Muscle of leg (tissue), 11 donors: Measurements from ENCODE around the gene RPL18. TPM values are rescaled to one million over a fixed set of nuclear protein-coding genes. Genes with fewer than 3 reads are reported as not detected.

Experiments
- DNase-seq: peaks from one replicate; pipeline ENCODE4 v3.0.0; 2013
- H3K27ac ChIP-seq: one replicate; pipeline ENCODE4 v1.5.1; 2013; ENCODE audit warnings: mild to moderate bottlenecking, low read length, control low read depth
- H3K27me3 ChIP-seq: one replicate; pipeline ENCODE4 v1.6.1; 2013; ENCODE audit warnings: low read length; ENCODE audit not compliant: control insufficient read depth, insufficient read depth
- H3K36me3 ChIP-seq: one replicate; pipeline ENCODE4 v1.6.1; 2013; ENCODE audit warnings: low read length; ENCODE audit not compliant: control insufficient read depth, insufficient read depth
- H3K4me1 ChIP-seq: one replicate; pipeline ENCODE4 v1.6.1; 2013; ENCODE audit warnings: low read length; ENCODE audit not compliant: control insufficient read depth, insufficient read depth
- H3K4me3 ChIP-seq: one replicate; pipeline ENCODE4 v1.5.1; 2013; ENCODE audit warnings: low read length, control low read depth
- H3K9me3 ChIP-seq: replicated peaks from 2 replicates; pipeline ENCODE4 v1.6.1; 2013; ENCODE audit warnings: low read depth, low read length; ENCODE audit not compliant: control insufficient read depth
- WGBS: methylation state at CpG from one replicate; pipeline ENCODE4 v1.1.5; 2013; ENCODE audit warnings: missing lambda C conversion rate; ENCODE audit not compliant: insufficient coverage; 5-methylcytosine and 5-hydroxymethylcytosine counted together
- polyA plus RNA-seq, 8 donors: library from polyadenylated mRNA; unstranded; fragments of 120-200 nt; gene quantifications; one replicate each; pipeline versions ENCODE4 v1.2.1 to v1.2.3, GENCODE V29; 2013; ENCODE audit warnings: inconsistent platforms in 1 of 8, low replicate concordance in 1 of 8; ENCODE audit not compliant: insufficient read length in 8 of 8, insufficient read depth in 1 of 8
- total RNA-seq: library from RNA; stranded (reverse); fragments of 120-200 nt; gene quantifications from one replicate; pipeline ENCODE4 v1.2.4, GENCODE V29; 2013

The RPL18 gene
- total and polyA plus RNA-seq, 9 donors: 1,793 to 2,914 (median 1,904) TPM

- no peak for DNase-seq
- Histone ChIP-seq H3K4me3 (no peak within 1 kb of the TSS), H3K9me3 (no peaks in the 10 kb centered on the region), H3K27ac (no peak within 1 kb of the TSS), H3K27me3 (no peaks in the 10 kb centered on the region), H3K4me1 (no peaks in the 10 kb centered on the region), H3K36me3 (no peaks in the 10 kb centered on the region)
- WGBS: 87% methylated on average over 38 of the region's 39 CpGs
Observed at GRCh38 chr19:48606463-48607358, 12.3 kb downstream of the RPL18 start, which contains the start of gene SPACA4. Gene SPACA4, plus strand, starts transcription at chr19:48606742. Its CDS starts 237 bp downstream, at chr19:48606979.

DNA sequence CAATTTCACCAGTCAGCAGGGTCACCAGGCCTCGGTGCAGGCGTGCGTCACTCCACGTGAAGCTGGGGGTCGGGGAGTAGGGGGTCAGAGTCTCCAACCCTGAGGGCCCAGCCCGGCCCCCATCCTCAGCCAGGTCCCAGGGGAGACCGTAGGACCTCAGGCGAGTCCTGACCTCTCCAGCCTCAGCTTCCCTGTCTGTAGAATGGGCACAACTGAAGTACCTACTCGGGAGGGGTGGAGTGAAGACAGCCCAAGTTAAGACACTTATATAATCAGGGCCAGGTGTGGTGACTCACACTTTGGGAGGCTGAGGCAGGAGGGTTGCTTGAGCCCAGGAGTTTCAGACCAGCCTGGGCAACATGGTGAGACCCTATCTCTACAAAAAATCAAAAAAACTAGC, 15.1 kb downstream of the RPL18 start:
- Histone ChIP-seq H3K4me1 (no peaks in the 10 kb centered on the region), H3K36me3 (no peaks in the 10 kb centered on the region), H3K9me3 (no peaks in the 10 kb centered on the region), H3K27ac (no peak overlapping the region), H3K4me3 (no peak overlapping the region), H3K27me3 (peaks cover 2% of the 10 kb centered on the region)
- WGBS: 81% methylated on average over 4 of the region's 9 CpGs
- no peak for DNase-seq

DNA sequence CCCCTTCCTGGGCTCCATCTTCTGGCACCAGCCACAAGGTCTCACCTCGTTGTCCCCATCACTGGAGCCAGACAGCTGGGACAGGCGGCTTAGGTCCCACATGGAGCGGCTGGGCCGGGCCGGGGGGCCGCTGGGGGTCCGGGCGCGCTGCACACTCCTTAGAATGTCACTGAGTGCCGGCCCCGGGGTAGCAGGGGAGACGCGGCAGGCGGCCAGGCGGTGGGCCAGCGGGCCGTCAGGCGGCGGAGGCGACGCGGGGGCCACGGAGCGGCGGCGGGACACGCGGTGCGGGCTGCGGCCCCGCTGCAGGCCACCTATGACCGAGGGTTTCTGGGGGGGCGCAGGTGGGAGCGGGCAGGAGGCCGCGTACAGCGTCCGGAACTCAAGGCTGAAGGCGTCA, 15.5 kb downstream of the RPL18 start:
- 80% methylated on average over 36 of the region's 39 CpGs for WGBS
- Histone ChIP-seq H3K4me3 (no peak overlapping the region), H3K27ac (no peak overlapping the region), H3K36me3 (no peaks in the 10 kb centered on the region), H3K4me1 (no peaks in the 10 kb centered on the region), H3K27me3 (peaks cover 5% of the 10 kb centered on the region), H3K9me3 (no peaks in the 10 kb centered on the region)
- no peak for DNase-seq

GRCh38 chr19:48603001-48603400, 16.0 kb downstream of the RPL18 start:
- H3K36me3 ChIP-seq: no peaks in the 10 kb centered on the region
- 71% methylated on average over 6 of the region's 9 CpGs for WGBS
- H3K27ac ChIP-seq: no peak overlapping the region
- no peak for DNase-seq
- peaks cover 5% of the 10 kb centered on the region for H3K27me3 ChIP-seq
- H3K4me1 ChIP-seq: no peaks in the 10 kb centered on the region
- H3K4me3 ChIP-seq: no peak overlapping the region
- H3K9me3 ChIP-seq: no peaks in the 10 kb centered on the region

DNA sequence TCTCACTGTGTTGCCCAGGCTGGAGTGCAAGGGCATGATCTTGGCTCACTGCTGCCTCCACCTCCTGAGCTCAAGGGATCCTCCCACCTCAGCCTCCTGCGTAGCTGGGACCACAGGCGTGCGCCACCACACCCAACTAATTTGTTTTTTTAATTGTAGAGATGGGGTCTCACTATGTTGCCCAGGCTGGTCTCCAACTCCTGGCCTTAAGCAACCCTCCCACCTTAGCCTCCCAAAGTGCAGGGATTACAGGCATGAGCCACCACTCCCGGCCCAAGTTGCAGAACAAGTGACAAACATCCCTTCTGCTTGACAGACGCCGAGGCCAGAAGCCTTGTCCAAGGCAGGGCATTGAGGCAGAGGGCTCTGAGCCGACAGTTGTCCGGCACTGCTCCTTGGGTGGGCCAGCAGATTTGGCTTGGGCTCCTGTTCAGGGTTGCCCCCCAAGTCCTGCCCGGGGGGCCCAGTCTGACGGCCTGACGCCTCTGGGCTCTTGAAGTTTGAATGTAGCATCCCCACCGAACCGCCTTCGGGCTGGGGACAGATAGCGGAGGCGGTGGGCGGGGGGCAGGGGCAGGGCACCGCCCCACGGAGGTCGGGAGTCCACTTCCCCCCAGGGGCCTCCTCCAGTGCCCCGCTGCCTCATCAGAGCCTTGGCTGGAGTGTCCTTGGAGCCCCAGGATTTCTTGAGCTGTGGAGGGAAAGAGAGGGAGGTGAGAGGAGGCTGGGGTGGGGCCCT, 18.1 kb downstream of the RPL18 start:
- H3K4me3 ChIP-seq: no peak overlapping the region
- H3K36me3 ChIP-seq: no peaks in the 10 kb centered on the region
- H3K4me1 ChIP-seq: no peaks in the 10 kb centered on the region
- 80% methylated on average over 18 of the region's 21 CpGs for WGBS
- peaks cover 5% of the 10 kb centered on the region for H3K27me3 ChIP-seq
- no peak for DNase-seq
- no peak overlapping the region for H3K27ac ChIP-seq
- no peaks in the 10 kb centered on the region for H3K9me3 ChIP-seq

DNA sequence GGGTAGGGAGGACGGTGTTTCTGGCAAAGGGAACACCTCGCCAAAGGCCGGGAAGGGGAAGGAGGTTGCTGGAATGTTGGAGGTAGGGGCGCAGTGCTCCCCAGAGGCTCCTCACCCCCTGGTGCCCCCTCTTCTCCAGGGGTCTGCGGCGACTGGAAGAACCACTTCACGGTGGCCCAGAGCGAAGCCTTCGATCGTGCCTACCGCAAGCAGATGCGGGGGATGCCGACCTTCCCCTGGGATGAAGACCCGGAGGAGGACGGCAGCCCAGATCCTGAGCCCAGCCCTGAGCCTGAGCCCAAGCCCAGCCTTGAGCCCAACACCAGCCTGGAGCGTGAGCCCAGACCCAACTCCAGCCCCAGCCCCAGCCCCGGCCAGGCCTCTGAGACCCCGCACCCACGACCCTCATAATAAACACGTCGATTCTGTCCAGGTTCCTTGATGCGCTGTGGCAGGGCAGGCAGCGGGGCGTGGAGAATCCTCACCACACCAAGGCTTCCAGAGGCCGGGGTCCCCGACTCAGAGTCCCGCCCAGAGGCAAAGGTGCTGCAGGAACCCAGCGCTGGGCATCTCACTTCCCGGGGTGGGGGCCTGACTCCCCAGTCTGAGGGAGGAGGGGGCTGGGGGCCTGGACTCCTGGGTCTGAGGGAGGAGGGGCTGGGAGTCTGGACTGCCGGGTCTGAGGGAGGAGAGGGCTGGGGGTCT, 19.8 kb downstream of the RPL18 start:
- 64% methylated on average over 23 of the region's 30 CpGs for WGBS
- Histone ChIP-seq H3K4me3 (no peak overlapping the region), H3K9me3 (no peaks in the 10 kb centered on the region), H3K36me3 (no peaks in the 10 kb centered on the region), H3K4me1 (no peaks in the 10 kb centered on the region), H3K27me3 (peaks cover 5% of the 10 kb centered on the region), H3K27ac (no peak overlapping the region)
- DNase-seq: no peak

DNA sequence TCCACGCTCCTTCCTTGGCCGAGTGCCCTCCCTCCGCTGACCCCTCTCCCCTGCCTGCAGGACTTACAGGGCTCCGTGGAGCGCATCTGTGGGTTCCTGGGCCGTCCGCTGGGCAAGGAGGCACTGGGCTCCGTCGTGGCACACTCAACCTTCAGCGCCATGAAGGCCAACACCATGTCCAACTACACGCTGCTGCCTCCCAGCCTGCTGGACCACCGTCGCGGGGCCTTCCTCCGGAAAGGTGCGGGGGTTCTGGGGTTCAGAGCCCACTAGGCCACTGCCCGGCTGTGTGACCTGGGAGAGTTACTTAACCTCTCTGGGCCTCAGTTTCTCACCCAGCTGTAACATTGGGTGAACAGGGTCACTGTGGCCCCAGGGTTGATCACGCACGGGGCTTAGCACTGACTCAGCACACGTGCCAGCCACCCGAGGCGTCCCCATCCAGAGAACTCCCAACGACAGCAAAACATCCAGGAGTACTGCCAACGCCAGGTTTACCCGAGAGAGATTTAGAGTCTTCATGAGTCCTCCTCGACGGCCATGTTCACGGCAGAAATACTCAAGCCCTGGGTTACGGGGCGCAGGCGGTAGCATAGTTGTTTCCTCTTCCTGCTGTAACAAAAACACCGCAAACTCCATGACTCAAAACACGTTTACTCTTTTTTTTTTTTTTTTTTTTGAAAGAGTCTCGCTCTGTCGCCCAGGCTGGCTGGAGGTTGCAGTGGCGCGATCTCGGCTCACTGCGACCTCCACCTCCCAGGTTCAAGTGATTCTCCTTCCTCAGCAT, 22.1 kb downstream of the RPL18 start:
- Histone ChIP-seq H3K4me3 (no peak overlapping the region), H3K4me1 (no peaks in the 10 kb centered on the region), H3K27me3 (peaks cover 5% of the 10 kb centered on the region), H3K36me3 (no peaks in the 10 kb centered on the region), H3K9me3 (no peaks in the 10 kb centered on the region), H3K27ac (no peak overlapping the region)
- WGBS: 86% methylated on average over 26 of the region's 39 CpGs
- DNase-seq: no peak

- Histone ChIP-seq H3K9me3 (no peaks in the 10 kb centered on the region), H3K27me3 (peaks cover 6% of the 10 kb centered on the region), H3K4me3 (no peak overlapping the region), H3K27ac (no peak overlapping the region), H3K36me3 (no peaks in the 10 kb centered on the region), H3K4me1 (no peaks in the 10 kb centered on the region)
- WGBS: 86% methylated on average over 2 of the region's 4 CpGs
- no peak for DNase-seq
Observed at GRCh38 chr19:48596237-48596636, 22.7 kb downstream of the RPL18 start.

DNA sequence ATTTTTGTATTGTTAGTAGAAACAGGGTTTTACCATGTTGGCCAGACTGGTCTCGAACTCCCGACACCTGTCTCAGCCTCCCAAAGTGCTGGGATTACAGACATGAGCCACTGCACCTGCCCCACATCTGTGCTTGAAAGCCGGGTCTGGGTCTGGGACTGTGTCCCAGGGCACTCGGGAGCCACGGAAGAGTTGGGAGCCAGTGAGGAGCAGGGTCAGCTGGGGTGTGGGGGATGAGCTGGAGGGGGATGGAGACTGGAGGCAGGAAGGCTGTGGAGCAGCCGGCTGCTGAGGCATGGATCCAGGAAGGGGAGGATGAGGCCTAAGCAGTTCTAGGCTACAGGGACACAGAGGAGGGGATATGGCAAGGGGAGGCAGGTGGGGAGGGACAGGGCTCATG, 23.1 kb downstream of the RPL18 start:
- Histone ChIP-seq H3K27me3 (peaks cover 7% of the 10 kb centered on the region), H3K4me1 (no peaks in the 10 kb centered on the region), H3K9me3 (no peaks in the 10 kb centered on the region), H3K4me3 (no peak overlapping the region), H3K36me3 (no peaks in the 10 kb centered on the region), H3K27ac (no peak overlapping the region)
- 53% methylated on average over 6 of the region's 6 CpGs for WGBS
- no peak for DNase-seq
